HepG2 (cell line): ENCODE measurements around the gene ZNF48. TPM values are rescaled to one million over a fixed set of nuclear protein-coding genes. Genes with fewer than 3 reads are reported as not detected.

Source experiments
- AGO2 ChIP-seq: fragments of 200-400 bp; formaldehyde crosslinking; optimal IDR thresholded peaks from 2 replicates; pipeline ENCODE3; 2017; ENCODE audit warnings: mild to moderate bottlenecking, low read depth, low read length, moderate library complexity
- ARHGAP35 ChIP-seq: sonication (generic); formaldehyde crosslinking; IDR thresholded peaks from 2 replicates; pipeline ENCODE4 v1.9.0; 2022; ENCODE audit warnings: mild to moderate bottlenecking, inconsistent platforms, moderate library complexity, missing genetic modification reagents, borderline replicate concordance
- FOXA3 ChIP-seq: IDR thresholded peaks from 2 replicates; pipeline ENCODE4 v1.6.1; 2016; ENCODE audit warnings: missing genetic modification reagents, missing compliant biosample characterization
- MAF1 ChIP-seq: sonication (generic); formaldehyde crosslinking; IDR thresholded peaks from 2 replicates; pipeline ENCODE4 v1.5.0; 2020; ENCODE audit warnings: missing genetic modification reagents, borderline replicate concordance
- ONECUT2 ChIP-seq: sonication (generic); formaldehyde crosslinking; IDR thresholded peaks from 2 replicates; pipeline ENCODE4 v1.4.0; 2020; ENCODE audit warnings: missing genetic modification reagents
- RFXANK ChIP-seq: IDR thresholded peaks from 2 replicates; pipeline ENCODE4 v1.6.1; 2016
- RNF2 ChIP-seq: fragments of 450-650 bp; conservative IDR thresholded peaks from 2 replicates; pipeline ENCODE4 v1.6.1; 2016; ENCODE audit warnings: low read depth
- SRSF9 ChIP-seq: fragments of 200-400 bp; formaldehyde crosslinking; IDR thresholded peaks from 2 replicates; pipeline ENCODE4 v1.6.1; 2018; ENCODE audit warnings: borderline replicate concordance, mild to moderate bottlenecking, low read depth, low read length; ENCODE audit not compliant: insufficient read depth, poor library complexity, severe bottlenecking
- SUZ12 ChIP-seq: fragments of 150-350 bp; IDR thresholded peaks from 2 replicates; pipeline ENCODE4 v1.6.1; 2014; ENCODE audit warnings: low read depth, low read length
- YEATS2 ChIP-seq: sonication (generic); formaldehyde crosslinking; IDR thresholded peaks from 2 replicates; pipeline ENCODE4 v1.4.0; 2020; ENCODE audit warnings: missing genetic modification reagents, borderline replicate concordance
- ZC3H13 ChIP-seq: sonication (generic); formaldehyde crosslinking; IDR thresholded peaks from 2 replicates; pipeline ENCODE4 v1.8.1; 2023; ENCODE audit warnings: mild to moderate bottlenecking, missing genetic modification reagents, moderate library complexity
- ZNF256 ChIP-seq: sonication (generic); formaldehyde crosslinking; conservative IDR thresholded peaks from 2 replicates; pipeline ENCODE4 v1.4.0; 2020; ENCODE audit warnings: missing genetic modification reagents
- ZNF329 ChIP-seq: sonication (generic); formaldehyde crosslinking; IDR thresholded peaks from 2 replicates; pipeline ENCODE4 v1.9.0; 2021; ENCODE audit warnings: low read depth, mild to moderate bottlenecking, missing genetic modification reagents
- ZNF577 ChIP-seq: sonication (generic); formaldehyde crosslinking; IDR thresholded peaks from 2 replicates; pipeline ENCODE4 v1.4.0; 2020; ENCODE audit warnings: mild to moderate bottlenecking, low read depth, missing genetic modification reagents, borderline replicate concordance
- ZNF672 ChIP-seq: sonication (generic); formaldehyde crosslinking; IDR thresholded peaks from 2 replicates; pipeline ENCODE4 v1.8.1; 2022; ENCODE audit warnings: missing genetic modification reagents
- ZNF839 ChIP-seq: sonication (generic); formaldehyde crosslinking; IDR thresholded peaks from 2 replicates; pipeline ENCODE4 v1.4.0; 2020; ENCODE audit warnings: missing genetic modification reagents, mild to moderate bottlenecking, borderline replicate concordance
- ZSCAN30 ChIP-seq: sonication (generic); formaldehyde crosslinking; IDR thresholded peaks from 2 replicates; pipeline ENCODE4 v1.5.0; 2020; ENCODE audit warnings: mild to moderate bottlenecking, missing genetic modification reagents
- polyA plus RNA-seq, 8 experiments: library from polyadenylated mRNA; depleted of rRNA in 3 of 8; stranded (reverse) in 7 of 8; unstranded in 1 of 8; fragments of >200 nt; fragmentation: Illumina TruSeq in 4 of 8; extraction: Trizol in 4 of 8; gene quantifications; 2 replicates each; pipeline versions ENCODE4 v1.2.1 to v1.2.3, GENCODE V29; 2011 to 2016; ENCODE audit warnings: low read depth in 4 of 8, missing spikeins in 1 of 8, mixed read lengths in 1 of 8; ENCODE audit not compliant: insufficient read depth in 1 of 8
- total RNA-seq, 5 experiments: library from RNA; depleted of rRNA; stranded (reverse); fragments of >200 nt; fragmentation: Illumina TruSeq; extraction: Trizol; gene quantifications; 2 replicates each; pipeline ENCODE4 v1.2.3, GENCODE V29; 2016; ENCODE audit warnings: low read depth in 1 of 5
- TF ChIP-seq, protein P1 (sequence below): sonication (generic); formaldehyde crosslinking; IDR thresholded peaks from 2 replicates; pipeline ENCODE4 v1.4.0; 2020; ENCODE audit warnings: mild to moderate bottlenecking, missing genetic modification reagents, borderline replicate concordance
- TF ChIP-seq, protein P2 (sequence below): sonication (generic); formaldehyde crosslinking; IDR thresholded peaks from 2 replicates; pipeline ENCODE4 v1.4.0; 2020; ENCODE audit warnings: missing genetic modification reagents
- TF ChIP-seq, protein P3 (sequence below): IDR thresholded peaks from 2 replicates; pipeline ENCODE4 v1.6.1; 2012; ENCODE audit warnings: inconsistent platforms
- TF ChIP-seq, protein P4 (sequence below): sonication (generic); formaldehyde crosslinking; IDR thresholded peaks from 2 replicates; pipeline ENCODE4 v1.4.0; 2020; ENCODE audit warnings: mild to moderate bottlenecking, missing genetic modification reagents

ZNF48 gene
- total and polyA plus RNA-seq, 2 of the 13 experiments (the other 11 are each of a cell fraction or from before 2014, with no cell fraction given): 9.9 to 12.3 TPM

DNA sequence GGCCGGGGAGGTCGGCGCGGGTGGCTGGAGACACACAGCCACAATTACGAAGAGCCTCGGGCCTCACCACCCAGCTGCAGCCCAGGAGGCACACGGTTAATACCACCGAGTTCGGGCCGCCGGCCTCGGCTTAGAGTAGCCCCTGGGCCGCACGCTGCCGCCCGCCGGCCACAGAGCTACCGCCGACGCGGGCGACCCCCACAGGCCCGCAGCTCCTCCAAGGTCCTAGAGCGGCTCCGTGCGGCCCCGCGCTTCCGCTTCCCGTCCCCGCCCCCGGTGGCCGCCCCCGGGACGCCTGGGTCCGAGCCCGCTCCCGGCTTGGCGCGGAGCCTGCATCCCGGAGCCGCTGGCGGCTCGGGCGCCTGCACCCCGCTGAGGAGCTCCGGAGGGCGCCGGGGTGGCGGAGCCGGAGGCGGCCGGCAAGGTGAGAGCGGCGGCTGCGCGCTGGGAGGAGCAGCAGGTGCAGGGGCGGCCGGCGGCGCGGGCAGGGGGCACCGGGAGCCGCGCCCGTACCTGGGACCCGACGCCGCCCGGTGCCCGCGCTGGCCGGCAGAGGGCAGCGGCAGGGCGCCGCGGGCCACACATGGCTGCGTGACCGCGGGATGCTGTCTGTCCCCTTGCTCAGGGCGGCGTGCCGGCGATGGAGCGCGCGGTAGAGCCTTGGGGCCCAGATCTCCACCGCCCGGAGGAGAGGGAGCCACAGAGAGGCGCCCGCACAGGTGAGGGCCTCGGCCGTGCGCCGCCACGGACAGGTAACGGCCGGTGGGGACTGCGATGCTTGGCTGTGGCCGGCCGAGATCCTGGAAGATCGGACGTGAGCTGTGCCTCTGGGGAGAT, at the start of gene ZNF48 (continued):
- peak; percentile 77; the same call in 1 of the 2 replicates for TF ChIP-seq YEATS2 (CRISPR knock-in tag)
- TF ChIP-seq ZNF329 (CRISPR knock-in tag): peak; percentile 39
- no peak for TF ChIP-seq ZC3H13 (CRISPR knock-in tag)
- peak; percentile 43 for TF ChIP-seq FOXA3
- no peak; the same call in 1 of the 2 replicates for TF ChIP-seq RFXANK (CRISPR knock-in tag)
- TF ChIP-seq, protein P1, sequence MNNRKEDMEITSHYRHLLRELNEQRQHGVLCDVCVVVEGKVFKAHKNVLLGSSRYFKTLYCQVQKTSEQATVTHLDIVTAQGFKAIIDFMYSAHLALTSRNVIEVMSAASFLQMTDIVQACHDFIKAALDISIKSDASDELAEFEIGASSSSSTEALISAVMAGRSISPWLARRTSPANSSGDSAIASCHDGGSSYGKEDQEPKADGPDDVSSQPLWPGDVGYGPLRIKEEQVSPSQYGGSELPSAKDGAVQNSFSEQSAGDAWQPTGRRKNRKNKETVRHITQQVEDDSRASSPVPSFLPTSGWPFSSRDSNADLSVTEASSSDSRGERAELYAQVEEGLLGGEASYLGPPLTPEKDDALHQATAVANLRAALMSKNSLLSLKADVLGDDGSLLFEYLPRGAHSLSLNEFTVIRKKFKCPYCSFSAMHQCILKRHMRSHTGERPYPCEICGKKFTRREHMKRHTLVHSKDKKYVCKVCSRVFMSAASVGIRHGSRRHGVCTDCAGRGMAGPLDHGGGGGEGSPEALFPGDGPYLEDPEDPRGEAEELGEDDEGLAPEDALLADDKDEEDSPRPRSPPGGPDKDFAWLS (CRISPR knock-in tag): no peak
- no peak for TF ChIP-seq SRSF9
- TF ChIP-seq MAF1 (CRISPR knock-in tag): peak; percentile 70; the same call in 1 of the 2 replicates
- TF ChIP-seq RNF2: no peak
- no peak for TF ChIP-seq ZNF577 (CRISPR knock-in tag)
- TF ChIP-seq ARHGAP35 (CRISPR knock-in tag): 0 out of 2 replicates have a peak, but pooled peaks have one; percentile 52
- no peak for TF ChIP-seq SUZ12
- TF ChIP-seq AGO2: peak; percentile 30
- TF ChIP-seq ZSCAN30 (CRISPR knock-in tag): no peak
- TF ChIP-seq, protein P2, sequence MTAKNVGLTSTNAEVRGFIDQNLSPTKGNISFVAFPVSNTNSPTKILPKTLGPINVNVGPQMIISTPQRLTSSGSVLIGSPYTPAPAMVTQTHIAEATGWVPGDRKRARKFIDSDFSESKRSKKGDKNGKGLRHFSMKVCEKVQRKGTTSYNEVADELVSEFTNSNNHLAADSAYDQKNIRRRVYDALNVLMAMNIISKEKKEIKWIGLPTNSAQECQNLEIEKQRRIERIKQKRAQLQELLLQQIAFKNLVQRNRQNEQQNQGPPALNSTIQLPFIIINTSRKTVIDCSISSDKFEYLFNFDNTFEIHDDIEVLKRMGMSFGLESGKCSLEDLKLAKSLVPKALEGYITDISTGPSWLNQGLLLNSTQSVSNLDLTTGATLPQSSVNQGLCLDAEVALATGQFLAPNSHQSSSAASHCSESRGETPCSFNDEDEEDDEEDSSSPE (CRISPR knock-in tag): peak; percentile 71
- TF ChIP-seq, protein P3, sequence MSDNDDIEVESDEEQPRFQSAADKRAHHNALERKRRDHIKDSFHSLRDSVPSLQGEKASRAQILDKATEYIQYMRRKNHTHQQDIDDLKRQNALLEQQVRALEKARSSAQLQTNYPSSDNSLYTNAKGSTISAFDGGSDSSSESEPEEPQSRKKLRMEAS: peak; percentile 89
- TF ChIP-seq ZNF672 (CRISPR knock-in tag): no peak
- TF ChIP-seq ZNF256 (CRISPR knock-in tag): no peak
- TF ChIP-seq ZNF839 (CRISPR knock-in tag): 0 out of 2 replicates have a peak, but pooled peaks have one; percentile 16
- TF ChIP-seq, protein P4, sequence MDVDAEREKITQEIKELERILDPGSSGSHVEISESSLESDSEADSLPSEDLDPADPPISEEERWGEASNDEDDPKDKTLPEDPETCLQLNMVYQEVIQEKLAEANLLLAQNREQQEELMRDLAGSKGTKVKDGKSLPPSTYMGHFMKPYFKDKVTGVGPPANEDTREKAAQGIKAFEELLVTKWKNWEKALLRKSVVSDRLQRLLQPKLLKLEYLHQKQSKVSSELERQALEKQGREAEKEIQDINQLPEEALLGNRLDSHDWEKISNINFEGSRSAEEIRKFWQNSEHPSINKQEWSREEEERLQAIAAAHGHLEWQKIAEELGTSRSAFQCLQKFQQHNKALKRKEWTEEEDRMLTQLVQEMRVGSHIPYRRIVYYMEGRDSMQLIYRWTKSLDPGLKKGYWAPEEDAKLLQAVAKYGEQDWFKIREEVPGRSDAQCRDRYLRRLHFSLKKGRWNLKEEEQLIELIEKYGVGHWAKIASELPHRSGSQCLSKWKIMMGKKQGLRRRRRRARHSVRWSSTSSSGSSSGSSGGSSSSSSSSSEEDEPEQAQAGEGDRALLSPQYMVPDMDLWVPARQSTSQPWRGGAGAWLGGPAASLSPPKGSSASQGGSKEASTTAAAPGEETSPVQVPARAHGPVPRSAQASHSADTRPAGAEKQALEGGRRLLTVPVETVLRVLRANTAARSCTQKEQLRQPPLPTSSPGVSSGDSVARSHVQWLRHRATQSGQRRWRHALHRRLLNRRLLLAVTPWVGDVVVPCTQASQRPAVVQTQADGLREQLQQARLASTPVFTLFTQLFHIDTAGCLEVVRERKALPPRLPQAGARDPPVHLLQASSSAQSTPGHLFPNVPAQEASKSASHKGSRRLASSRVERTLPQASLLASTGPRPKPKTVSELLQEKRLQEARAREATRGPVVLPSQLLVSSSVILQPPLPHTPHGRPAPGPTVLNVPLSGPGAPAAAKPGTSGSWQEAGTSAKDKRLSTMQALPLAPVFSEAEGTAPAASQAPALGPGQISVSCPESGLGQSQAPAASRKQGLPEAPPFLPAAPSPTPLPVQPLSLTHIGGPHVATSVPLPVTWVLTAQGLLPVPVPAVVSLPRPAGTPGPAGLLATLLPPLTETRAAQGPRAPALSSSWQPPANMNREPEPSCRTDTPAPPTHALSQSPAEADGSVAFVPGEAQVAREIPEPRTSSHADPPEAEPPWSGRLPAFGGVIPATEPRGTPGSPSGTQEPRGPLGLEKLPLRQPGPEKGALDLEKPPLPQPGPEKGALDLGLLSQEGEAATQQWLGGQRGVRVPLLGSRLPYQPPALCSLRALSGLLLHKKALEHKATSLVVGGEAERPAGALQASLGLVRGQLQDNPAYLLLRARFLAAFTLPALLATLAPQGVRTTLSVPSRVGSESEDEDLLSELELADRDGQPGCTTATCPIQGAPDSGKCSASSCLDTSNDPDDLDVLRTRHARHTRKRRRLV (CRISPR knock-in tag): 0 out of 2 replicates have a peak, but pooled peaks have one; percentile 54
- TF ChIP-seq ONECUT2 (CRISPR knock-in tag): no peak
